Ectodermal cell (in vitro differentiated cells): ENCODE results near the gene HSDL1.

ENCODE experiments used
- H3K27ac ChIP-seq: 2 replicates; pipeline ENCODE4 v1.7.0; 2013; ENCODE audit warnings: mild to moderate bottlenecking, low read depth, low read length; ENCODE audit not compliant: insufficient read depth, poor library complexity, severe bottlenecking
- H3K27me3 ChIP-seq: 2 replicates; pipeline ENCODE4 v1.7.0; 2013; ENCODE audit warnings: mild to moderate bottlenecking, low read length; ENCODE audit not compliant: insufficient read depth, control insufficient read depth, poor library complexity, severe bottlenecking
- H3K36me3 ChIP-seq: one replicate; pipeline ENCODE4 v1.7.0; 2013; ENCODE audit warnings: low read length; ENCODE audit not compliant: control insufficient read depth, insufficient read depth
- H3K4me1 ChIP-seq: one replicate; pipeline ENCODE4 v1.7.0; 2013; ENCODE audit warnings: low read length; ENCODE audit not compliant: control insufficient read depth, insufficient read depth
- H3K4me3 ChIP-seq: 2 replicates; pipeline ENCODE4 v1.7.0; 2013; ENCODE audit warnings: low read depth, low read length, control low read depth; ENCODE audit not compliant: insufficient read depth
- H3K9me3 ChIP-seq: 2 replicates; pipeline ENCODE4 v1.7.0; 2013; ENCODE audit warnings: mild to moderate bottlenecking, low read length, moderate library complexity; ENCODE audit not compliant: control insufficient read depth
- WGBS, 2 experiments: methylation state at CpG; one replicate each; pipeline ENCODE4 v1.1.7; 2013; ENCODE audit warnings: missing lambda C conversion rate in 2 of 2; 5-methylcytosine and 5-hydroxymethylcytosine counted together

The HSDL1 gene

DNA sequence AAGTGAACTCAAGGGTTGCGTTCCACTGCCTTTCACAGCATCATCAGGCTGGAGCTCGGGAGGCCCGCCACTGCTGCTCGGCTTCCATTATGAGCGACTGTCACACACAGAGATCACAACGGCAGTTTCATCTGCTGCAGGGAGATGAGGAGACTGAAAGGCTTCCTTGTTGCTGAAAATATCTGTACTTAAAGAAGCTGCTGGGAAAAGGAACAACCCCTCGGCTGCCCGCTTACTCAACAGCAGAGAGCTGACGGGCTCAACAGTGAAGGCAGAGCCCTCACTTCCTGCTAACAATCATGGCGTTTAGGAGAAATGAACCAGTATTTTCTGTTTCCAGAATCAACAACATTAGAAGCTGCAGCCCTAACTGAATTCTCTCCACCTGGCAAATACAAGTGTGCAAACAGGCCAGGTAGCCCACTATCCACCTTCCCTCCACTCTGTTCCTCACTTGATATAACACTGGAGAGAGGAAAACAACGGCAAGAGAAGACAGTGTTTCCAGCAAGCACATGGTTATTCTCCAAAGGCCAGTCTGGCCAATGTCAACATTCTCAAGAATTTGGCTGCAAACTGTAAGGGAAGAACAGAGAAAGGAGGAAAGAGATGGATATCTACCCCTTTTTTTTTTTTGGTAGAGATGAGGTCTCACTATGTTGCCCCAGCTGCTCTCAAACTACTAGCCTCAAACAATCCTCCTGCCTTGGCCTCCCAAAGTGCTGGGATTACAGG is 62.0 kb downstream of the HSDL1 start:
- H3K27me3 ChIP-seq: no peaks in the 10 kb centered on the region

GRCh38 chr16:84082110-84082509 is 62.9 kb downstream of the HSDL1 start:
- H3K9me3 ChIP-seq: no peaks in the 10 kb centered on the region
- H3K27me3 ChIP-seq: no peaks in the 10 kb centered on the region
- WGBS, 2 experiments: 88% methylated on average over 6 of the region's 6 CpGs
- no peak overlapping the region for H3K4me3 ChIP-seq
- no peaks in the 10 kb centered on the region for H3K4me1 ChIP-seq
- peaks cover 15% of the 10 kb centered on the region for H3K36me3 ChIP-seq
- no peak overlapping the region for H3K27ac ChIP-seq

More for the DNA sequence above, 62.0 kb downstream of the HSDL1 start:
- peaks cover 21% of the 10 kb centered on the region for H3K36me3 ChIP-seq
- H3K27ac ChIP-seq: no peak overlapping the region
- no peaks in the 10 kb centered on the region for H3K9me3 ChIP-seq
- H3K4me1 ChIP-seq: no peaks in the 10 kb centered on the region
- WGBS, 2 experiments: 94 to 95% methylated on average over 11 of the region's 11 CpGs
- H3K4me3 ChIP-seq: no peak overlapping the region

DNA sequence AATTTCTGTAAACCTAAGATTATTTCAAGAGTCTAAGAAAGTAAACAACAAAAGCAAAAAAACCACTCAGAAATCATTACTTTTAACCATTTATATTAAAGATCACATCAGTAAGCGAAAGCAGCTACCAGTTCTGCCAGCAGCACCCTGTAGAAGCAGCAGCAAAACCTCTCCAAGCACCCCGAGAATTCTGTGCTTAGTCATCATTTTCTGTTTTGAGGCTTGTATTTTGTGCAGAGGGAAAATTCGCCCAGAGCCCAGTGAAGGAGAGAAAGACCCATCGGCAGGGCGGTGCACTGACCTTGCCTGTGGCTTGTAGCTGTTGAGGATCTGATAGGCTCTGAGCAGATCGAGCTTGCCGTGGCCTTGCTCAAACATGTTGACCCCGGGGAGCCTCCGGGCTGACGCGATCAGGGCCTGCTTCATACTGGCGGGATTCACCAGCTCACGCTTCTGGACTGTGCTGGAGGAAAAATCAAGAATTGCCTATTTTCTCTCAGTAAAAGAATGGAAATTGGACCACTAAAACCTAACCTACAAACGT is 63.5 kb downstream of the HSDL1 start:
- H3K9me3 ChIP-seq: no peaks in the 10 kb centered on the region
- H3K36me3 ChIP-seq: peaks cover 10% of the 10 kb centered on the region
- no peak overlapping the region for H3K27ac ChIP-seq
- WGBS, 2 experiments: 94% methylated on average over 14 of the region's 14 CpGs
- H3K4me3 ChIP-seq: no peak overlapping the region
- H3K4me1 ChIP-seq: no peaks in the 10 kb centered on the region
- H3K27me3 ChIP-seq: no peaks in the 10 kb centered on the region

GRCh38 chr16:84080813-84081212 is 64.2 kb downstream of the HSDL1 start:
- WGBS, 2 experiments: 94% methylated on average over 6 of the region's 6 CpGs
- no peaks in the 10 kb centered on the region for H3K27me3 ChIP-seq
- H3K4me1 ChIP-seq: no peaks in the 10 kb centered on the region
- no peak overlapping the region for H3K27ac ChIP-seq
- peaks cover 7% of the 10 kb centered on the region for H3K36me3 ChIP-seq
- H3K9me3 ChIP-seq: no peaks in the 10 kb centered on the region
- no peak overlapping the region for H3K4me3 ChIP-seq

- H3K27me3 ChIP-seq: no peaks in the 10 kb centered on the region
- no peak overlapping the region for H3K27ac ChIP-seq
- 93 to 94% methylated on average over 8 of the region's 8 CpGs for WGBS, 2 experiments
- H3K9me3 ChIP-seq: no peaks in the 10 kb centered on the region
- H3K36me3 ChIP-seq: peaks cover 12% of the 10 kb centered on the region
- H3K4me3 ChIP-seq: no peak overlapping the region
- H3K4me1 ChIP-seq: no peaks in the 10 kb centered on the region
Measured at GRCh38 chr16:84080378-84080777, 64.6 kb downstream of the HSDL1 start.

- Histone ChIP-seq H3K27ac (no peak overlapping the region), H3K27me3 (no peaks in the 10 kb centered on the region), H3K4me3 (no peak overlapping the region), H3K4me1 (no peaks in the 10 kb centered on the region), H3K36me3 (peaks cover 19% of the 10 kb centered on the region), H3K9me3 (no peaks in the 10 kb centered on the region)
- 96% methylated on average over 6 of the region's 6 CpGs for WGBS, 2 experiments
Measured at GRCh38 chr16:84079664-84080063, 65.3 kb downstream of the HSDL1 start.

- Histone ChIP-seq H3K27me3 (no peaks in the 10 kb centered on the region), H3K4me3 (no peak overlapping the region), H3K4me1 (no peaks in the 10 kb centered on the region), H3K9me3 (no peaks in the 10 kb centered on the region), H3K36me3 (peaks cover 35% of the 10 kb centered on the region), H3K27ac (no peak overlapping the region)
- 96 to 97% methylated on average over 11 of the region's 11 CpGs for WGBS, 2 experiments
Measured at GRCh38 chr16:84075376-84075775, 69.6 kb downstream of the HSDL1 start.

DNA sequence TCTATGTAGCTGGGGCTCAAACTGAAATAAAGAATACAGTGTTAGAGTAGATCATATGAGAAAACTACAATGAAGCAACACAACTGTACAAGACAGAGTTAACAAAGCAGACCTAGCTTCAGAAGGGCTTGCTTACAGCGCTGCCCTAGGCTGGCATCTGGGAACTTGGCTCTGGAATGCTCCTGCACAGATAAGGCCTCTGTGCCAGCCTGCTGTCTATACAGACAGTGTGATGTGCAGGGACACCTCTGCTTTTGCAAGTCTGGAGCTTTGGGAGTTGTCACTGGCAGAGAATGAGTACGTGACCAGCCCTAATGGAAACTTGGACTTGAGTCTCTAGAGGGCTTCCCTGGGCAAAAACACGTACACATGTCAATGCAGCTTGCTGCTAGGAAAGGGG is 70.3 kb downstream of the HSDL1 start:
- WGBS, 2 experiments: 94 to 95% methylated on average over 3 of the region's 3 CpGs
- no peak overlapping the region for H3K27ac ChIP-seq
- H3K4me3 ChIP-seq: no peak overlapping the region
- no peaks in the 10 kb centered on the region for H3K27me3 ChIP-seq
- H3K4me1 ChIP-seq: no peaks in the 10 kb centered on the region
- peaks cover 34% of the 10 kb centered on the region for H3K36me3 ChIP-seq
- no peaks in the 10 kb centered on the region for H3K9me3 ChIP-seq
